Hepatocyte (in vitro differentiated cells): ENCODE measurements around the gene PIP4K2C.
A peak's percentile ranks its signal among the peaks of the same experiment; 100 is the strongest.

Experiments used
- EZH2 ChIP-seq: fragments of 200-600 bp; sonication (generic); IDR thresholded peaks from 2 replicates; pipeline ENCODE4 v1.6.1; 2016; ENCODE audit warnings: antibody characterized with exemption, mild to moderate bottlenecking, borderline replicate concordance
- EZH2phosphoT487 ChIP-seq: fragments of 200-600 bp; sonication (generic); IDR thresholded peaks from one replicate; pipeline ENCODE4 v1.6.1; 2018; ENCODE audit warnings: antibody characterized with exemption, mild to moderate bottlenecking, low read depth, moderate library complexity; ENCODE audit not compliant: unreplicated experiment, severe bottlenecking
- TF ChIP-seq, protein P1 (sequence below): fragments of 200-600 bp; sonication (generic); IDR thresholded peaks from 2 replicates; pipeline ENCODE4 v1.5.1; 2016; ENCODE audit warnings: antibody characterized with exemption, mild to moderate bottlenecking; ENCODE audit not compliant: poor library complexity

DNA sequence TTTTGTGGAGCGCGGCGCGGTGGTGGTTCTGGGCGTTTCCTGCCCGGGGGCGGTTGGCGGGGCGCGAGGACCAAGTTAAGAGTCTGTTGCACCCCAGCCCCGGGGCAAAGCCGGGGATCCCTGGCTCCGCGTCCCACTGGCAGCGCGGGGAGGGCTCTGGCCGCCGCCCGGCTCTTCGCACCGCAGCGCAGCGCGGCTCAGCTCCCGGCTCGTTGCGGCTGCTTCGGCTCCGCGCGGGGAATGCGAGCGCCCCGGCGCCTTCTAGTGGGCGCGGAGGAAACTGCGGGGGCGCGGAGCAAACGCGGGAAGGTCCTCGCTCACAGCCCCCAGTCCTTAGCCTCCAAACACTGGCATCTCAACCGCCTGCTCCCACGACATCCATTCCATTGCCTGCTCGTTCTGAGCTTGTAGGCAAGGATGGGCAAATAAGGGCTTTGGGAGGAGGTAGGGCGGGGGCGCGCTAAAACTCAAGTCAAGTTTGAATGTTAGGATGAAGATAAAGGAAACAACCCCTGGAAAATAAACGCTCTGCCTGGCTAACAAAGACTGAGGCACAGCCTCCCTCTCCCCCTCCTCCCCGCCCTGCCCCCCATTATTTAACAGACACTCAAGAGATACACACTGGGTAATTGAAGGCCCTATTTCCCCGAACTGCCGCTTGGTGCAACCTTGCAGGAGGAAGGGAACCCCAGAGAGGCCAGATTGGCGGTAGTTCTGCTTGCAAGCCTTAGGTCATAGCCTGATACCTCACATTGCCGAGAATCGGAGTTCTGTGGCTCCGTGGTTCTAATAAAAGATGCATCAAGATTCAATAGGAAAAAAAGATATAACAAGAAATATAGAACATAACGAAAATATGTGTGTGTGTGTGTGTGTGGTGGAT, 42.2 kb downstream of the PIP4K2C start, which contains the start of gene B4GALNT1:
- TF ChIP-seq, protein P1, sequence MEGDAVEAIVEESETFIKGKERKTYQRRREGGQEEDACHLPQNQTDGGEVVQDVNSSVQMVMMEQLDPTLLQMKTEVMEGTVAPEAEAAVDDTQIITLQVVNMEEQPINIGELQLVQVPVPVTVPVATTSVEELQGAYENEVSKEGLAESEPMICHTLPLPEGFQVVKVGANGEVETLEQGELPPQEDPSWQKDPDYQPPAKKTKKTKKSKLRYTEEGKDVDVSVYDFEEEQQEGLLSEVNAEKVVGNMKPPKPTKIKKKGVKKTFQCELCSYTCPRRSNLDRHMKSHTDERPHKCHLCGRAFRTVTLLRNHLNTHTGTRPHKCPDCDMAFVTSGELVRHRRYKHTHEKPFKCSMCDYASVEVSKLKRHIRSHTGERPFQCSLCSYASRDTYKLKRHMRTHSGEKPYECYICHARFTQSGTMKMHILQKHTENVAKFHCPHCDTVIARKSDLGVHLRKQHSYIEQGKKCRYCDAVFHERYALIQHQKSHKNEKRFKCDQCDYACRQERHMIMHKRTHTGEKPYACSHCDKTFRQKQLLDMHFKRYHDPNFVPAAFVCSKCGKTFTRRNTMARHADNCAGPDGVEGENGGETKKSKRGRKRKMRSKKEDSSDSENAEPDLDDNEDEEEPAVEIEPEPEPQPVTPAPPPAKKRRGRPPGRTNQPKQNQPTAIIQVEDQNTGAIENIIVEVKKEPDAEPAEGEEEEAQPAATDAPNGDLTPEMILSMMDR, result peak; percentile 73
- TF ChIP-seq EZH2 (peak; percentile 75), EZH2phosphoT487 (peak; percentile 46)
